NCI-H345 treated with DMSO at 0.1 percent for 48 hours (cell line): Measurements from ENCODE around the gene LAMA3.

Source experiments
- DNase-seq: peaks from one replicate; lab custom pipeline; 2025; ENCODE audit not compliant: unreplicated experiment; lab: John Stamatoyannopoulos, UW

Gene LAMA3

GRCh38 chr18:23844991-23845680 is 155.9 kb downstream of the LAMA3 start:
- DNase-seq = no peak

GRCh38 chr18:23845988-23846630 is 156.9 kb downstream of the LAMA3 start:
- DNase-seq = no peak

GRCh38 chr18:23847321-23847986 is 158.2 kb downstream of the LAMA3 start:
- no peak for DNase-seq

- DNase-seq = no peak
Measured at GRCh38 chr18:23849141-23849540, 159.9 kb downstream of the LAMA3 start.

GRCh38 chr18:23850215-23850614 is 161.0 kb downstream of the LAMA3 start:
- no peak for DNase-seq

- DNase-seq = no peak
Measured at GRCh38 chr18:23851470-23852002, 162.3 kb downstream of the LAMA3 start.

- no peak for DNase-seq
Measured at GRCh38 chr18:23852236-23853045, 163.2 kb downstream of the LAMA3 start.

GRCh38 chr18:23853448-23854195 is 164.4 kb downstream of the LAMA3 start:
- DNase-seq = no peak

GRCh38 chr18:23855721-23856120 is 166.5 kb downstream of the LAMA3 start:
- no peak for DNase-seq

- no peak for DNase-seq
Measured at GRCh38 chr18:23856466-23857163, 167.4 kb downstream of the LAMA3 start.

GRCh38 chr18:23857164-23857552 is 167.9 kb downstream of the LAMA3 start:
- DNase-seq = no peak

- DNase-seq = no peak
Measured at GRCh38 chr18:23857756-23858155, 168.5 kb downstream of the LAMA3 start.

GRCh38 chr18:23859466-23860336 is 170.4 kb downstream of the LAMA3 start:
- DNase-seq = no peak

GRCh38 chr18:23861326-23861725 is 172.1 kb downstream of the LAMA3 start:
- DNase-seq = no peak

GRCh38 chr18:23861805-23862470 is 172.7 kb downstream of the LAMA3 start:
- no peak for DNase-seq

GRCh38 chr18:23864624-23865023 is 175.4 kb downstream of the LAMA3 start:
- DNase-seq = no peak

- no peak for DNase-seq
Measured at GRCh38 chr18:23867006-23867405, 177.8 kb downstream of the LAMA3 start.

GRCh38 chr18:23868136-23868785 is 179.0 kb downstream of the LAMA3 start:
- DNase-seq = no peak
